K562 (cell line): Measurements from ENCODE around the gene IGF2BP1. TPM values are rescaled to one million over a fixed set of nuclear protein-coding genes. Genes with fewer than 3 reads are reported as not detected.
A peak's percentile ranks its signal among the peaks of the same experiment; 100 is the strongest.

Experiments used
- BRF2 ChIP-seq: IDR thresholded peaks from 3 replicates; pipeline ENCODE4 v1.6.1; 2011; ENCODE audit warnings: borderline replicate concordance, mild to moderate bottlenecking; ENCODE audit not compliant: insufficient read length, insufficient read depth
- ELK1 ChIP-seq: sonication (generic); formaldehyde crosslinking; IDR thresholded peaks from 2 replicates; pipeline ENCODE4 v1.8.1; 2022; ENCODE audit warnings: missing genetic modification reagents
- EWSR1 ChIP-seq: fragments of 450-650 bp; IDR thresholded peaks from 2 replicates; pipeline ENCODE4 v1.6.1; 2018; ENCODE audit warnings: borderline replicate concordance, mild to moderate bottlenecking, low read depth, moderate library complexity; ENCODE audit not compliant: partially characterized antibody
- FOXM1 ChIP-seq, 2 experiments: fragments of 450-650 bp in 1 of 2; sonication (generic) in 1 of 2; formaldehyde crosslinking in 1 of 2; IDR thresholded peaks; 2 replicates each; pipeline versions ENCODE4 v1.6.1 to v1.9.0; 2017 to 2022; ENCODE audit warnings: low read depth in 2 of 2, mild to moderate bottlenecking in 2 of 2, missing genetic modification reagents in 1 of 2, moderate library complexity in 1 of 2
- GTF2F1 ChIP-seq: IDR thresholded peaks from 2 replicates; pipeline ENCODE4 v1.6.1; 2011; ENCODE audit warnings: low read depth, low read length, improper control_type of control experiment
- HNRNPL ChIP-seq: fragments of 200-400 bp; formaldehyde crosslinking; IDR thresholded peaks from 2 replicates; pipeline ENCODE4 v1.6.1; 2017; ENCODE audit warnings: low read depth, mild to moderate bottlenecking, low read length
- IRF9 ChIP-seq: fragments of 450-650 bp; IDR thresholded peaks from 2 replicates; pipeline ENCODE4 v1.6.1; 2016; ENCODE audit warnings: missing biosample characterization, missing genetic modification characterization
- KDM5B ChIP-seq: fragments of 200-600 bp; sonication (generic); IDR thresholded peaks from 2 replicates; pipeline ENCODE4 v1.6.1; 2012; ENCODE audit warnings: low read depth, mild to moderate bottlenecking, moderate library complexity, low read length, control low read depth, inconsistent platforms; ENCODE audit not compliant: insufficient replicate concordance
- PHF8 ChIP-seq: fragments of 200-600 bp; sonication (generic); IDR thresholded peaks from 2 replicates; pipeline ENCODE4 v1.6.1; 2012; ENCODE audit warnings: mixed run types, mild to moderate bottlenecking, inconsistent platforms, low read length, moderate library complexity, borderline replicate concordance
- STAG1 ChIP-seq: sonication (generic); formaldehyde crosslinking; IDR thresholded peaks from 2 replicates; pipeline ENCODE4 v1.5.0; 2020; ENCODE audit warnings: missing genetic modification reagents, borderline replicate concordance
- STAT5A ChIP-seq: IDR thresholded peaks from 2 replicates; pipeline ENCODE4 v1.6.1; 2012; ENCODE audit warnings: low read length, inconsistent platforms, borderline replicate concordance
- TAF1 ChIP-seq: IDR thresholded peaks from 2 replicates; pipeline ENCODE4 v1.6.1; 2011; ENCODE audit warnings: mild to moderate bottlenecking, low read length, moderate library complexity; ENCODE audit not compliant: insufficient read depth, control insufficient read depth, severe bottlenecking; ENCODE audit errors: extremely low read depth
- XRCC3 ChIP-seq: fragments of 450-650 bp; IDR thresholded peaks from 2 replicates; pipeline ENCODE4 v1.6.1; 2017; ENCODE audit warnings: mild to moderate bottlenecking, moderate library complexity
- ZBTB34 ChIP-seq: fragments of 250-450 bp; sonication (Bioruptor Pico); IDR thresholded peaks from 2 replicates; pipeline ENCODE4 v1.8.0; 2021; ENCODE audit warnings: mild to moderate bottlenecking, moderate library complexity
- ZC3H4 ChIP-seq: sonication (generic); formaldehyde crosslinking; IDR thresholded peaks from 2 replicates; pipeline ENCODE4 v1.9.0; 2021; ENCODE audit warnings: missing genetic modification reagents, borderline replicate concordance
- ZFX ChIP-seq: sonication (generic); formaldehyde crosslinking; IDR thresholded peaks from 2 replicates; pipeline ENCODE4 v1.8.0; 2022; ENCODE audit warnings: mild to moderate bottlenecking, missing genetic modification reagents, moderate library complexity
- ZNF197 ChIP-seq: fragments of 200-800 bp; sonication (Bioruptor generic); IDR thresholded peaks from 2 replicates; pipeline ENCODE4 v1.6.1; 2016; ENCODE audit warnings: low read depth, missing genetic modification characterization, missing compliant biosample characterization
- ZNF24 ChIP-seq: fragments of 450-650 bp; IDR thresholded peaks from 2 replicates; pipeline ENCODE4 v1.6.1; 2016
- ZNF277 ChIP-seq: fragments of 250-450 bp; sonication (Bioruptor Pico); IDR thresholded peaks from 2 replicates; pipeline ENCODE4 v1.8.0; 2022; ENCODE audit warnings: inconsistent platforms, mild to moderate bottlenecking, moderate library complexity, borderline replicate concordance
- ZNF77 ChIP-seq: fragments of 250-450 bp; sonication (Bioruptor Pico); IDR thresholded peaks from 2 replicates; pipeline ENCODE4 v1.5.0; 2020
- ZNF778 ChIP-seq: fragments of 450-650 bp; formaldehyde crosslinking; IDR thresholded peaks from 2 replicates; pipeline ENCODE4 v1.4.0; 2020; ENCODE audit warnings: mild to moderate bottlenecking, moderate library complexity
- polyA plus RNA-seq, 8 experiments: library from polyadenylated mRNA; depleted of rRNA in 4 of 8; stranded (reverse) in 5 of 8; unstranded in 3 of 8; fragments of >200 nt; fragmentation: Nextera tagmentation in 2 of 8; fragmentation: Illumina TruSeq in 1 of 8; extraction: Ambion mirVana in 2 of 8; extraction: Trizol in 1 of 8; gene quantifications; 2 replicates each; pipeline versions ENCODE4 v1.2.1 to v1.2.3, GENCODE V29; 2011 to 2014; ENCODE audit warnings: inconsistent platforms in 1 of 8, missing spikeins in 1 of 8
- total RNA-seq, 7 experiments: library from RNA; depleted of rRNA in 6 of 7; stranded (reverse); fragments of >200 nt in 6 of 7; fragmentation: Illumina TruSeq in 2 of 7; extraction: Trizol in 2 of 7; gene quantifications; 2 replicates each; pipeline versions ENCODE4 v1.2.1 to v1.2.3, GENCODE V29; 2011 to 2021; ENCODE audit warnings: low replicate concordance in 1 of 7

Gene IGF2BP1
- total and polyA plus RNA-seq, 9 of the 15 experiments (the other 6 are each of a cell fraction or from before 2014, with no cell fraction given), result 13.0 to 318 (median 53.6) TPM

- TF ChIP-seq TAF1, result peak; percentile 70
- TF ChIP-seq ELK1 (CRISPR knock-in tag), result no peak
- no peak for TF ChIP-seq HNRNPL
- no peak for TF ChIP-seq GTF2F1
- TF ChIP-seq ZC3H4 (CRISPR knock-in tag), result peak; percentile 49; the same call in 1 of the 2 replicates
- no peak for TF ChIP-seq ZBTB34 (CRISPR knock-in tag)
- no peak for TF ChIP-seq ZNF197 (CRISPR knock-in tag)
- no peak; the same call in 1 of the 2 replicates for TF ChIP-seq STAT5A
- no peak for TF ChIP-seq BRF2
- no peak for TF ChIP-seq ZNF778 (CRISPR knock-in tag)
- peak; percentile 50 for TF ChIP-seq PHF8
- no peak for TF ChIP-seq EWSR1
- peak; percentile 87 for TF ChIP-seq ZFX (CRISPR knock-in tag)
- no peak for TF ChIP-seq IRF9 (tag)
- no peak for TF ChIP-seq ZNF277 (CRISPR knock-in tag)
- peak; percentile 10 for TF ChIP-seq KDM5B
- TF ChIP-seq XRCC3, result no peak
- no peak for TF ChIP-seq FOXM1 (IDR thresholded peaks at IDR 0.05; ENCODE audit: low read depth)
- TF ChIP-seq FOXM1 (CRISPR knock-in tag; IDR thresholded peaks at IDR 0.05; ENCODE audit: low read depth), result peak; percentile 62; the same call in 1 of the 2 replicates
- TF ChIP-seq ZNF77 (CRISPR knock-in tag), result no peak
- peak; percentile 14; the same call in 1 of the 2 replicates for TF ChIP-seq STAG1 (CRISPR knock-in tag)
- no peak for TF ChIP-seq ZNF24
These were observed at the start of gene IGF2BP1 (continued) for GRCh38 chr17:48997103-48997826.
